GM13976 (cell line): ENCODE data around the gene ADSS1.

Experiments used
- DNase-seq: peaks from one replicate; pipeline ENCODE4 v3.0.0; 2012; ENCODE audit warnings: low spot score
- CTCF ChIP-seq: IDR thresholded peaks from 2 replicates; pipeline ENCODE4 v1.5.1; 2012; ENCODE audit warnings: borderline replicate concordance, mild to moderate bottlenecking; ENCODE audit not compliant: insufficient read depth; ENCODE audit errors: extremely low read depth, missing control alignments, control extremely low read depth
- in situ Hi-C: fragments of 300-500 bp; cut with MboI; formaldehyde crosslinking; loops from one replicate; pipeline ENCODE4 v1.12.0; 2022; ENCODE audit warnings: low sequenced_read_pairs, mixed read lengths, inconsistent platforms; ENCODE audit not compliant: unreplicated experiment

ADSS1 gene

GRCh38 chr14:104789752-104790743 is 66.0 kb downstream of the ADSS1 start:
- TF ChIP-seq CTCF, result no peak
- in situ Hi-C loops, result no loop called here
- DNase-seq, result no peak

- no peak for TF ChIP-seq CTCF
- no peak for DNase-seq
- in situ Hi-C loops, result no loop called here
Observed at GRCh38 chr14:104791425-104791824, 67.4 kb downstream of the ADSS1 start.

- DNase-seq, result no peak
- in situ Hi-C loops, result no loop called here
- no peak for TF ChIP-seq CTCF
Observed at GRCh38 chr14:104792101-104792884, 68.3 kb downstream of the ADSS1 start.

- in situ Hi-C loops, result no loop called here
- no peak for DNase-seq
- no peak for TF ChIP-seq CTCF
Observed at GRCh38 chr14:104792945-104793702, 69.1 kb downstream of the ADSS1 start.

- no peak for DNase-seq
- in situ Hi-C loops, result no loop called here
- TF ChIP-seq CTCF, result no peak
Observed at GRCh38 chr14:104793703-104793959, 69.6 kb downstream of the ADSS1 start.

GRCh38 chr14:104794099-104794498 is 70.1 kb downstream of the ADSS1 start:
- in situ Hi-C loops, result no loop called here
- DNase-seq, result peak; percentile 67
- no peak for TF ChIP-seq CTCF
